Measurements from ENCODE around the gene CEP128. TPM values are rescaled to one million over a fixed set of nuclear protein-coding genes. Genes with fewer than 3 reads are reported as not detected.

Gene CEP128
- total and polyA plus RNA-seq, 3 experiments from 2014 or later: 5.4 to 17.1 (median 15.4) TPM

GRCh38 chr14:80979951-80980350 is 38.4 kb upstream of the CEP128 start:
- no peak overlapping the region for H3K27ac ChIP-seq (ENCODE audit: low read depth, low read length)
- Mint-ChIP-seq H3K36me3 (no peaks in the 10 kb centered on the region), H3K4me1 (peaks cover 9 to 31% (median 14%) of the 10 kb centered on the region in 3 donors), H3K27ac (no peak overlapping the region), H3K4me3 (no peak overlapping the region), H3K27me3 (no peaks in the 10 kb centered on the region), H3K9me3 (no peaks in the 10 kb centered on the region)
- ChIA-PET POLR2A (interaction anchor here (0.7 kb wide), 1 partner anchor 178 kb away, joined by 3 read pairs; no protein-coding TSS in a partner anchor), CTCF (interaction anchor here (2.8 kb wide), 1 partner anchor 7 kb away, joined by 12 read pairs; no protein-coding TSS in a partner anchor)
- H3K9me3 ChIP-seq (ENCODE audit: low read length): no peaks in the 10 kb centered on the region
- no peak for DNase-seq
- H3K36me3 ChIP-seq (ENCODE audit: insufficient read depth, low read length): no peaks in the 10 kb centered on the region
- peaks cover 5% of the 10 kb centered on the region for H3K4me1 ChIP-seq (ENCODE audit: insufficient read depth, low read length)
- H3K27me3 ChIP-seq (ENCODE audit: insufficient read depth, low read length, poor library complexity, severe bottlenecking): no peaks in the 10 kb centered on the region
- no peak overlapping the region for H3K4me3 ChIP-seq (ENCODE audit: low read length)

- H3K4me1 ChIP-seq (ENCODE audit: insufficient read depth, low read length): peaks cover 5% of the 10 kb centered on the region
- Mint-ChIP-seq H3K9me3 (no peaks in the 10 kb centered on the region), H3K4me1 (peaks cover 21 to 47% (median 25%) of the 10 kb centered on the region in 3 donors), H3K27me3 (no peaks in the 10 kb centered on the region), H3K36me3 (no peaks in the 10 kb centered on the region), H3K27ac (peak overlapping the region in 3 of 8 donors; percentile 6 to 81 (median 16)), H3K4me3 (peak overlapping the region in 1 of 7 donors; percentile 12)
- no peaks in the 10 kb centered on the region for H3K36me3 ChIP-seq (ENCODE audit: insufficient read depth, low read length)
- no peaks in the 10 kb centered on the region for H3K27me3 ChIP-seq (ENCODE audit: insufficient read depth, low read length, poor library complexity, severe bottlenecking)
- no peaks in the 10 kb centered on the region for H3K9me3 ChIP-seq (ENCODE audit: low read length)
- no peak overlapping the region for H3K27ac ChIP-seq (ENCODE audit: low read depth, low read length)
- CTCF ChIA-PET: interaction anchor here (2.8 kb wide), 1 partner anchor 9 kb away, joined by 12 read pairs; no protein-coding TSS in a partner anchor
- DNase-seq: no peak
- no peak overlapping the region for H3K4me3 ChIP-seq (ENCODE audit: low read length)
- POLR2A ChIA-PET: no interaction called here
Measured at GRCh38 chr14:80978403-80978802, 36.9 kb upstream of the CEP128 start.

GRCh38 chr14:80977221-80977620 is 35.7 kb upstream of the CEP128 start:
- no peaks in the 10 kb centered on the region for H3K9me3 ChIP-seq (ENCODE audit: low read length)
- DNase-seq: no peak
- no peak overlapping the region for H3K27ac ChIP-seq (ENCODE audit: low read depth, low read length)
- H3K36me3 ChIP-seq (ENCODE audit: insufficient read depth, low read length): no peaks in the 10 kb centered on the region
- no peak overlapping the region for H3K4me3 Mint-ChIP-seq
- peaks cover 5% of the 10 kb centered on the region for H3K4me1 ChIP-seq (ENCODE audit: insufficient read depth, low read length)
- no peak overlapping the region for H3K4me3 ChIP-seq (ENCODE audit: low read length)
- H3K4me1 Mint-ChIP-seq: peaks cover 24 to 49% (median 31%) of the 10 kb centered on the region in 3 donors
- ChIA-PET POLR2A (interaction anchor here (0.6 kb wide), 1 partner anchor 10 kb away, joined by 3 read pairs; no protein-coding TSS in a partner anchor), CTCF (interaction anchor here (1.7 to 2.8 kb wide), 2 partner anchors 9 to 10 kb away, joined by 4 to 12 read pairs; no protein-coding TSS in a partner anchor)
- H3K27me3 Mint-ChIP-seq: no peaks in the 10 kb centered on the region
- no peaks in the 10 kb centered on the region for H3K27me3 ChIP-seq (ENCODE audit: insufficient read depth, low read length, poor library complexity, severe bottlenecking)
- peak overlapping the region in 1 of 8 donors; percentile 7 for H3K27ac Mint-ChIP-seq
- no peaks in the 10 kb centered on the region for H3K9me3 Mint-ChIP-seq
- no peaks in the 10 kb centered on the region for H3K36me3 Mint-ChIP-seq

GRCh38 chr14:80974679-80975078 is 33.1 kb upstream of the CEP128 start:
- H3K27ac ChIP-seq (ENCODE audit: low read depth, low read length): no peak overlapping the region
- ChIA-PET CTCF (interaction anchor here (1.0 to 6.4 kb wide), 3 partner anchors 13 to 21 kb away, joined by 3 to 32 read pairs (median 6); partner anchors contain the start of gene TSHR), POLR2A (no interaction called here)
- Mint-ChIP-seq H3K36me3 (no peaks in the 10 kb centered on the region), H3K4me1 (peaks cover 24 to 49% (median 31%) of the 10 kb centered on the region in 3 donors), H3K4me3 (no peak overlapping the region), H3K27ac (no peak overlapping the region), H3K27me3 (no peaks in the 10 kb centered on the region), H3K9me3 (no peaks in the 10 kb centered on the region)
- no peaks in the 10 kb centered on the region for H3K36me3 ChIP-seq (ENCODE audit: insufficient read depth, low read length)
- no peak for DNase-seq
- no peak overlapping the region for H3K4me3 ChIP-seq (ENCODE audit: low read length)
- no peaks in the 10 kb centered on the region for H3K9me3 ChIP-seq (ENCODE audit: low read length)
- no peaks in the 10 kb centered on the region for H3K27me3 ChIP-seq (ENCODE audit: insufficient read depth, low read length, poor library complexity, severe bottlenecking)
- peaks cover 5% of the 10 kb centered on the region for H3K4me1 ChIP-seq (ENCODE audit: insufficient read depth, low read length)

- CTCF ChIA-PET: interaction anchor here (0.7 to 6.4 kb wide), 6 partner anchors 9 to 196 kb away, joined by 3 to 32 read pairs (median 5); partner anchors contain the start of gene TSHR
- no peaks in the 10 kb centered on the region for H3K27me3 ChIP-seq (ENCODE audit: insufficient read depth, low read length, poor library complexity, severe bottlenecking)
- Mint-ChIP-seq H3K4me3 (peak overlapping the region in 5 of 7 donors; percentile 1 to 55 (median 35)), H3K9me3 (no peaks in the 10 kb centered on the region), H3K4me1 (peaks cover 24 to 48% (median 31%) of the 10 kb centered on the region in 3 donors), H3K36me3 (no peaks in the 10 kb centered on the region), H3K27me3 (no peaks in the 10 kb centered on the region), H3K27ac (peak overlapping the region in 6 of 8 donors; percentile 15 to 91 (median 48))
- H3K36me3 ChIP-seq (ENCODE audit: insufficient read depth, low read length): no peaks in the 10 kb centered on the region
- no peak overlapping the region for H3K27ac ChIP-seq (ENCODE audit: low read depth, low read length)
- H3K4me1 ChIP-seq (ENCODE audit: insufficient read depth, low read length): peaks cover 5% of the 10 kb centered on the region
- no peaks in the 10 kb centered on the region for H3K9me3 ChIP-seq (ENCODE audit: low read length)
- peak in 1 of 5 donors; percentile 40 for DNase-seq
- POLR2A ChIA-PET: no interaction called here
- no peak overlapping the region for H3K4me3 ChIP-seq (ENCODE audit: low read length)
Measured at GRCh38 chr14:80973931-80974641, 32.5 kb upstream of the CEP128 start.

GRCh38 chr14:80965037-80965436 is 23.5 kb upstream of the CEP128 start:
- Histone ChIP-seq H3K9me3 (ENCODE audit: low read length) (no peaks in the 10 kb centered on the region), H3K4me3 (ENCODE audit: low read length) (no peak overlapping the region), H3K27ac (ENCODE audit: low read depth, low read length) (no peak overlapping the region), H3K27me3 (ENCODE audit: insufficient read depth, low read length, poor library complexity, severe bottlenecking) (no peaks in the 10 kb centered on the region), H3K36me3 (ENCODE audit: insufficient read depth, low read length) (no peaks in the 10 kb centered on the region), H3K4me1 (ENCODE audit: insufficient read depth, low read length) (peaks cover 2% of the 10 kb centered on the region)
- Mint-ChIP-seq H3K36me3 (no peaks in the 10 kb centered on the region), H3K4me3 (no peak overlapping the region), H3K4me1 (peaks cover 4 to 5% (median 4%) of the 10 kb centered on the region in 3 donors), H3K27ac (no peak overlapping the region), H3K9me3 (no peaks in the 10 kb centered on the region), H3K27me3 (no peaks in the 10 kb centered on the region)
- ChIA-PET POLR2A (no interaction called here), CTCF (no interaction called here)
- no peak for DNase-seq

GRCh38 chr14:80959496-80959895 is 18.0 kb upstream of the CEP128 start:
- peak overlapping the region; percentile 62 to 95 (median 84) for H3K27ac Mint-ChIP-seq
- Histone ChIP-seq H3K27me3 (ENCODE audit: insufficient read depth, low read length, poor library complexity, severe bottlenecking) (no peaks in the 10 kb centered on the region), H3K27ac (ENCODE audit: low read depth, low read length) (no peak overlapping the region), H3K9me3 (ENCODE audit: low read length) (no peaks in the 10 kb centered on the region), H3K4me1 (ENCODE audit: insufficient read depth, low read length) (peaks cover 19% of the 10 kb centered on the region), H3K36me3 (ENCODE audit: insufficient read depth, low read length) (no peaks in the 10 kb centered on the region), H3K4me3 (ENCODE audit: low read length) (peak overlapping the region; percentile 21)
- H3K27me3 Mint-ChIP-seq: peaks cover 0 to 2% of the 10 kb centered on the region in 2 donors
- ChIA-PET CTCF (interaction anchor here (1.4 to 10.0 kb wide), 3 partner anchors 10 to 211 kb away, joined by 5 to 152 read pairs (median 32); no protein-coding TSS in a partner anchor), POLR2A (no interaction called here)
- H3K9me3 Mint-ChIP-seq: no peaks in the 10 kb centered on the region
- peak overlapping the region; percentile 75 to 86 (median 80) for H3K4me3 Mint-ChIP-seq
- DNase-seq: peak; percentile 33 to 76 (median 38)
- H3K4me1 Mint-ChIP-seq: peaks cover 41 to 56% (median 54%) of the 10 kb centered on the region in 3 donors
- peaks cover 0 to 3% (median 0%) of the 10 kb centered on the region in 3 donors for H3K36me3 Mint-ChIP-seq

- Histone ChIP-seq H3K4me1 (ENCODE audit: insufficient read depth, low read length) (peaks cover 19% of the 10 kb centered on the region), H3K36me3 (ENCODE audit: insufficient read depth, low read length) (no peaks in the 10 kb centered on the region), H3K4me3 (ENCODE audit: low read length) (peak overlapping the region; percentile 21), H3K9me3 (ENCODE audit: low read length) (no peaks in the 10 kb centered on the region), H3K27ac (ENCODE audit: low read depth, low read length) (no peak overlapping the region), H3K27me3 (ENCODE audit: insufficient read depth, low read length, poor library complexity, severe bottlenecking) (no peaks in the 10 kb centered on the region)
- peaks cover 0 to 2% of the 10 kb centered on the region in 2 donors for H3K27me3 Mint-ChIP-seq
- H3K9me3 Mint-ChIP-seq: no peaks in the 10 kb centered on the region
- ChIA-PET POLR2A (no interaction called here), CTCF (interaction anchor here (1.4 to 10.0 kb wide), 3 partner anchors 11 to 211 kb away, joined by 5 to 152 read pairs (median 32); no protein-coding TSS in a partner anchor)
- DNase-seq: no peak
- peaks cover 41 to 58% (median 55%) of the 10 kb centered on the region in 3 donors for H3K4me1 Mint-ChIP-seq
- peaks cover 0 to 3% (median 0%) of the 10 kb centered on the region in 3 donors for H3K36me3 Mint-ChIP-seq
- peak overlapping the region; percentile 75 to 86 (median 80) for H3K4me3 Mint-ChIP-seq
- peak overlapping the region; percentile 62 to 95 (median 84) for H3K27ac Mint-ChIP-seq
Measured at GRCh38 chr14:80958939-80959338, 17.4 kb upstream of the CEP128 start.

Measured in CD8-positive, alpha-beta memory T cell (primary cell).